Measurements from ENCODE around the gene KCNK3.

KCNK3 gene

GRCh38 chr2:26723991-26724750, 31.6 kb downstream of the KCNK3 start:
- no peak for TF ChIP-seq JUND (IDR thresholded peaks at IDR 0.05; ENCODE audit: low read depth)
- in situ Hi-C loops (cut with HindIII; ENCODE audit: low pct_unique_long_range_greater_than_20kb, low sequenced_read_pairs): no loop called here
- DNase-seq (ENCODE audit: low read depth in 1 of 2, low spot score in 1 of 2): no peak

GRCh38 chr2:26724784-26725520, 32.4 kb downstream of the KCNK3 start:
- no peak for TF ChIP-seq JUND (IDR thresholded peaks at IDR 0.05; ENCODE audit: low read depth)
- DNase-seq (ENCODE audit: low read depth in 1 of 2, low spot score in 1 of 2): no peak
- in situ Hi-C loops (cut with HindIII; ENCODE audit: low pct_unique_long_range_greater_than_20kb, low sequenced_read_pairs): no loop called here

GRCh38 chr2:26725521-26725820, 32.9 kb downstream of the KCNK3 start:
- no peak for TF ChIP-seq JUND (IDR thresholded peaks at IDR 0.05; ENCODE audit: low read depth)
- in situ Hi-C loops (cut with HindIII; ENCODE audit: low pct_unique_long_range_greater_than_20kb, low sequenced_read_pairs): no loop called here
- no peak for DNase-seq (ENCODE audit: low read depth in 1 of 2, low spot score in 1 of 2)

- DNase-seq (ENCODE audit: low read depth in 1 of 2, low spot score in 1 of 2): no peak
- in situ Hi-C loops (cut with HindIII; ENCODE audit: low pct_unique_long_range_greater_than_20kb, low sequenced_read_pairs): no loop called here
- TF ChIP-seq JUND (IDR thresholded peaks at IDR 0.05; ENCODE audit: low read depth): no peak
Observed at GRCh38 chr2:26726228-26726627, 33.7 kb downstream of the KCNK3 start.

- in situ Hi-C loops (cut with HindIII; ENCODE audit: low pct_unique_long_range_greater_than_20kb, low sequenced_read_pairs): no loop called here
- no peak for DNase-seq (ENCODE audit: low read depth in 1 of 2, low spot score in 1 of 2)
- TF ChIP-seq JUND (IDR thresholded peaks at IDR 0.05; ENCODE audit: low read depth): no peak
Observed at GRCh38 chr2:26727641-26728561, 35.4 kb downstream of the KCNK3 start.

- in situ Hi-C loops (cut with HindIII; ENCODE audit: low pct_unique_long_range_greater_than_20kb, low sequenced_read_pairs): no loop called here
- TF ChIP-seq JUND (IDR thresholded peaks at IDR 0.05; ENCODE audit: low read depth): no peak
- no peak for DNase-seq (ENCODE audit: low read depth in 1 of 2, low spot score in 1 of 2)
Observed at GRCh38 chr2:26729311-26729710, 36.8 kb downstream of the KCNK3 start.

GRCh38 chr2:26730549-26731344, 38.2 kb downstream of the KCNK3 start:
- in situ Hi-C loops (cut with HindIII; ENCODE audit: low pct_unique_long_range_greater_than_20kb, low sequenced_read_pairs): no loop called here
- TF ChIP-seq JUND (IDR thresholded peaks at IDR 0.05; ENCODE audit: low read depth): no peak
- DNase-seq (ENCODE audit: low read depth in 1 of 2, low spot score in 1 of 2): no peak

GRCh38 chr2:26731714-26732113, 39.2 kb downstream of the KCNK3 start:
- DNase-seq (ENCODE audit: low read depth in 1 of 2, low spot score in 1 of 2): no peak
- in situ Hi-C loops (cut with HindIII; ENCODE audit: low pct_unique_long_range_greater_than_20kb, low sequenced_read_pairs): no loop called here
- TF ChIP-seq JUND (IDR thresholded peaks at IDR 0.05; ENCODE audit: low read depth): no peak

GRCh38 chr2:26732446-26732845, 39.9 kb downstream of the KCNK3 start:
- no peak for DNase-seq (ENCODE audit: low read depth in 1 of 2, low spot score in 1 of 2)
- no peak for TF ChIP-seq JUND (IDR thresholded peaks at IDR 0.05; ENCODE audit: low read depth)
- in situ Hi-C loops (cut with HindIII; ENCODE audit: low pct_unique_long_range_greater_than_20kb, low sequenced_read_pairs): no loop called here

- no peak for TF ChIP-seq JUND (IDR thresholded peaks at IDR 0.05; ENCODE audit: low read depth)
- DNase-seq (ENCODE audit: low read depth in 1 of 2, low spot score in 1 of 2): no peak
- in situ Hi-C loops (cut with HindIII; ENCODE audit: low pct_unique_long_range_greater_than_20kb, low sequenced_read_pairs): no loop called here
Observed at GRCh38 chr2:26733413-26733812, 40.9 kb downstream of the KCNK3 start.

- no peak for TF ChIP-seq JUND (IDR thresholded peaks at IDR 0.05; ENCODE audit: low read depth)
- no peak for DNase-seq (ENCODE audit: low read depth in 1 of 2, low spot score in 1 of 2)
- in situ Hi-C loops (cut with HindIII; ENCODE audit: low pct_unique_long_range_greater_than_20kb, low sequenced_read_pairs): no loop called here
Observed at GRCh38 chr2:26735097-26735496, 42.6 kb downstream of the KCNK3 start.
